ENCODE measurements around the gene PLPP3.

- TF ChIP-seq FOXP2 (optimal IDR thresholded peaks at IDR 0.05; ENCODE audit: borderline replicate concordance, extremely low read depth, extremely low read length, insufficient read depth) (no peak), POLR2AphosphoS5 (IDR thresholded peaks at IDR 0.05; ENCODE audit: low read depth, low read length) (no peak), TAF1 (IDR thresholded peaks at IDR 0.05; ENCODE audit: borderline replicate concordance, insufficient read depth, low read length) (no peak)
- TF ChIP-seq, protein P1, sequence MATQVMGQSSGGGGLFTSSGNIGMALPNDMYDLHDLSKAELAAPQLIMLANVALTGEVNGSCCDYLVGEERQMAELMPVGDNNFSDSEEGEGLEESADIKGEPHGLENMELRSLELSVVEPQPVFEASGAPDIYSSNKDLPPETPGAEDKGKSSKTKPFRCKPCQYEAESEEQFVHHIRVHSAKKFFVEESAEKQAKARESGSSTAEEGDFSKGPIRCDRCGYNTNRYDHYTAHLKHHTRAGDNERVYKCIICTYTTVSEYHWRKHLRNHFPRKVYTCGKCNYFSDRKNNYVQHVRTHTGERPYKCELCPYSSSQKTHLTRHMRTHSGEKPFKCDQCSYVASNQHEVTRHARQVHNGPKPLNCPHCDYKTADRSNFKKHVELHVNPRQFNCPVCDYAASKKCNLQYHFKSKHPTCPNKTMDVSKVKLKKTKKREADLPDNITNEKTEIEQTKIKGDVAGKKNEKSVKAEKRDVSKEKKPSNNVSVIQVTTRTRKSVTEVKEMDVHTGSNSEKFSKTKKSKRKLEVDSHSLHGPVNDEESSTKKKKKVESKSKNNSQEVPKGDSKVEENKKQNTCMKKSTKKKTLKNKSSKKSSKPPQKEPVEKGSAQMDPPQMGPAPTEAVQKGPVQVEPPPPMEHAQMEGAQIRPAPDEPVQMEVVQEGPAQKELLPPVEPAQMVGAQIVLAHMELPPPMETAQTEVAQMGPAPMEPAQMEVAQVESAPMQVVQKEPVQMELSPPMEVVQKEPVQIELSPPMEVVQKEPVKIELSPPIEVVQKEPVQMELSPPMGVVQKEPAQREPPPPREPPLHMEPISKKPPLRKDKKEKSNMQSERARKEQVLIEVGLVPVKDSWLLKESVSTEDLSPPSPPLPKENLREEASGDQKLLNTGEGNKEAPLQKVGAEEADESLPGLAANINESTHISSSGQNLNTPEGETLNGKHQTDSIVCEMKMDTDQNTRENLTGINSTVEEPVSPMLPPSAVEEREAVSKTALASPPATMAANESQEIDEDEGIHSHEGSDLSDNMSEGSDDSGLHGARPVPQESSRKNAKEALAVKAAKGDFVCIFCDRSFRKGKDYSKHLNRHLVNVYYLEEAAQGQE (IDR thresholded peaks at IDR 0.05; ENCODE audit: insufficient read depth in 1 of 2, low read depth in 2 of 2, low read length in 2 of 2) = no peak
Observed at GRCh38 chr1:56566994-56567393, 12.4 kb downstream of the PLPP3 start.

Data from PFSK-1 (cell line).